Mammary microvascular endothelial cell (primary cell): ENCODE results near the gene DNASE1. TPM values are rescaled to one million over a fixed set of nuclear protein-coding genes. Genes with fewer than 3 reads are reported as not detected.

Source experiments
- total RNA-seq: library from RNA; depleted of rRNA; stranded (reverse); fragments of >200 nt; gene quantifications from 2 replicates; pipeline ENCODE4 v1.2.3, GENCODE V29; 2015

The DNASE1 gene
- 5.9 and 6.9 TPM in 2 replicates for total RNA-seq

GRCh38 chr16:3654249-3654991, at the start of gene DNASE1:
DNASE1 (plus strand) TSS chr16:3654691; CDS start chr16:3655374, 683 bp downstream.

GRCh38 chr16:3611146-3611975, 43.1 kb upstream of the DNASE1 start, which contains the start of gene SLX4:
SLX4 (minus strand) TSS chr16:3611606; CDS start chr16:3608964, 2,642 bp downstream.

Other genes with a start within 250 kb of the DNASE1 start
- 1.3 and 1.5 TPM in 2 replicates for gene ZNF597, start 211.2 kb upstream of the DNASE1 start, total RNA-seq
- gene NAA60, start 211.0 kb upstream of the DNASE1 start, total RNA-seq: 19.7 and 55.0 TPM in 2 replicates
- gene C16orf90, start 159.2 kb upstream of the DNASE1 start, total RNA-seq: not detected in 2 replicates
- gene CLUAP1, start 153.7 kb upstream of the DNASE1 start, total RNA-seq: 7.6 and 8.7 TPM in 2 replicates
- gene NLRC3, start 77.3 kb upstream of the DNASE1 start, total RNA-seq: 1.6 and 1.7 TPM in 2 replicates
- gene SLX4, start 43.1 kb upstream of the DNASE1 start, total RNA-seq: 4.6 and 5.4 TPM in 2 replicates
- 99.3 and 130 TPM in 2 replicates for gene TRAP1, start 62.8 kb downstream of the DNASE1 start, total RNA-seq
- 14.2 and 15.1 TPM in 2 replicates for gene CREBBP, start 226.0 kb downstream of the DNASE1 start, total RNA-seq